HG03432 (cell line): ENCODE results near the gene DMXL1.

ENCODE experiments used
- ATAC-seq: cut with Tn5 transposase; IDR thresholded peaks from one replicate; pipeline ENCODE4 v1.9.1; 2021; ENCODE audit warnings: mild to moderate bottlenecking, moderate library complexity; ENCODE audit not compliant: unreplicated experiment

The DMXL1 gene

DNA sequence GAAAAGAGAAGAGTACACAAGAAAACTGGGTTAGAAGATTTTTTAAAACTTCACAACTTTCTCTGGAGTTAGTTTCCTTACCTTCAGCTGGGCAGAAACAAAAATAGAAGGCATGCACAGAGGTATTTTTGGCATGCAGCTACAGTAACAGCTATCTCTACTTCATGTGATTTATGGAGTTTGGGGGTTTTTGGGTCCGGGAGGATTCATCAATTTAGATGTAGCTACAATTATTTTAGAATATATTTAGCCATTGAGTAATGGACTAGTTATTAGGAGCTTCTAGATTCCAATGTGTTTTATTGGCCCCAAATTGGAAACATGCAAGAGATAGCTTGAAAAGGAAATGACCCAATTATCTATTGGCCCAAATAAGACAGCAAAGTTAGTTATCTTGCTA lies 193.3 kb downstream of the DMXL1 start:
- ATAC-seq, result no peak

DNA sequence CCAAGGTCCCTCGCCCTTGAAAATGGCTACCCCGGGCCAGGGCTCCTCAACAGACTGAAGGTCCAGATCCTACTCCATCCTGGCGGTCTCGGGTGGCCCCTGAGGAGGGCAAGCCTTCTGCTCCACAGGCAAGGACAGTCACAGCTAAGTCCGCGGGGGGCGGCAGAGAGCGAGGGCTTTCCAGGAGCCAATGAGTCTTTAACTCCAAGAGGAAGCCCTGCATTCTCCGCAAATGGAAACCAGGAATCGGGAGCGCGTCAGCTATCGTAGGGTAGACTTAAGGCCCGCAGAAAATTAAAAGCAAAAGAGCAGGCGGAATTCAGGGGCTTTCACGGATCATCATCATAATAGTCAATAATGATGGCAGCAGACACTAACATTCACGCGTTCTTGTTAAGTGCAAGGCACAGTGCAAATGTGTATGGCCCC lies 197.1 kb downstream of the DMXL1 start:
- peak; percentile 77 for ATAC-seq

- ATAC-seq, result peak; percentile 94
Observed at GRCh38 chr5:119268387-119269060, 197.6 kb downstream of the DMXL1 start.

DNA sequence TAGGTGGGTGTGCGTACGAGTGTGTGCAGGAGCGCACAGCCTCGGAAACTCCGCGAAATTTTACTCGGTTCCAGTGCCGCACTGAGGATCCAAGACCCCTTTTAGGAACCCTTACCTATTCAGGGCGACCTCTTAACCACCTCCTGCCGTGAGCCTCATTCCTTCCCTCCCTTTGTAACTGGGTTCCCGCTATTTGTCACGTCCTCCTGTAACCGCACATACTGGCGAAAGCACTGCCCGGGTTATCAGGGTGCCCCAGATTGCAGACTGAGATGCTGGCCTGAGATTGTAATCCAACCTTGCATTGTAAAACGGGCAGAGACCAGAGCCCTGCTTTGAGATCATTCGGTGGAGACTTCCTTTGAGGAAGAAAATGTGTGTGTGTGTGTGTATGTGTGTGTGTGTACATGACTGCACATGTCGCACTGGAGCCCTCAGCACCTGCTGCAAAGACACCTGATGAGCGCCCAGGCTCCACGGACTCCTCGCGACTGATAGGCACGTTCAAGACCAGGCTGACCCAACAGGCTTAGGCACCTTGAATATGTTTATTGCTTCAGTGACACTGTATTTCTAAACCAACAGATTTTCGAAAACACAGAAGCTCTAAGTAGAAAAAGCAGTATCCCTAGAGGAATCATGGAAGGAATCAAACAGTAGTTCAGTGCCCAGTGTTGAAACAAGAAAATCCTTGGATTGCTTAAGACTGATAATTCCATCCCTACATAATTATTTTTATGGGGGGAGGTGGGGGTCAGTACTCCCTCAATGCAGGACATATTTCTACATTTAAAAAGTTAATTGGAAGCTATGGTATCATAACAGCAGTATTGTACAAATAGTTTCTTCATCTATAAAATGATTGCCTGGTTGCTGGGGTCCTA lies 198.4 kb downstream of the DMXL1 start:
- peak; percentile 4 for ATAC-seq

GRCh38 chr5:119270121-119270565 lies 199.3 kb downstream of the DMXL1 start:
- ATAC-seq, result no peak

- ATAC-seq, result no peak
Observed at GRCh38 chr5:119270960-119271757, 200.3 kb downstream of the DMXL1 start.

- ATAC-seq, result no peak
Observed at GRCh38 chr5:119271758-119272730, 201.2 kb downstream of the DMXL1 start.

GRCh38 chr5:119273391-119273839 lies 202.5 kb downstream of the DMXL1 start:
- ATAC-seq, result no peak

DNA sequence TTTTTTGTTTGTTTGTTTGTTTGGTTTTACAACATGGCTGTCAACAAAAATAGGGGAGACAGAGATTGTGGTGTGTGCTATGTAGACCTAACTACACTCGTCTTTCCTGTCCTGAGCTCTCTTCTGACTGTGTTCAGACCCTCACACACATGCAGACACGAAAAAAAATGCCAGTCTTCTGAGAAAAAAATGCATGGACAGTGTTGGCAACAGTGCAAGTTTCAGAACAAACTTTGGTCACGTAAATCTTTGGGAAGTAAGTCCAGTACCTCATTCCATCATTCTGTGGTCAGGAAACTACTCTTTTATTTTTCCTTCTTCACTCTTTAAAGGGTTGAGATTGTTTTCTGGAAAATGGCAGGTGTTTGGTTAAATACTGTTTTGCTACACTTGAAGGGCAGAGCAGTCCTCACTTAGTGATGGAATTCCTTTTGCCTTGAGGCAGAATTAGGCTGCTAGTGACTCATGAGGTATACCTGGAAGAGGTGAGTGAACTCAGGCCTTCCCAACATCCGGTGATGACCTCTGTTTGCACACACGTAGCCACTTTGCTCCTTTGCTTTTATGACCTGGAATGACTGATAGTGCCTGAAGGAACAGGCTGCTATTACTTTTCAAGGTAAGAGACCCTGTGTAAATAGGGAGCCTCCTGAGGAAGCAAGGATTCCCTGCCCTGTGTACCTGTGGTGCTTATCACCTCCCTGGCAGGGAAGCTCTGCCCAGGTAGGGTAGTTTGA lies 203.3 kb downstream of the DMXL1 start:
- ATAC-seq, result peak; percentile 2

DNA sequence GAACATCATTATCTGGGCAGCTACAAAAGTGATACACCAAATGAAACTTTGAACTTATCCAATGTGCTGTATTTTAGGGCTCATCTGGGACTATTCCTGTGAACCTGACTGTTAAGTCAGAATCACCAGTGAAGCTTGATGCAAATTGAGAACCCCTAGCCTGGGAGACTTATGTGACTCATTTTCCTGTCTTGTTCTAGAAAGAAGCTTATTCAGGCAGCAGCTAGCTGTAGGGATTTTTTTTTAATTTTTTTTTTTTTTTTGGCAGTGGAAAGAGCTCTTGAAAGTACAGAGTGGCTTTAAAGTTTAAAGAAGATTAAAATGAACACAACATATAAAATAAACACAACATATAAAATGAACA lies 203.9 kb downstream of the DMXL1 start:
- peak; percentile 58 for ATAC-seq

GRCh38 chr5:119275146-119275545 lies 204.3 kb downstream of the DMXL1 start:
- peak; percentile 20 for ATAC-seq

DNA sequence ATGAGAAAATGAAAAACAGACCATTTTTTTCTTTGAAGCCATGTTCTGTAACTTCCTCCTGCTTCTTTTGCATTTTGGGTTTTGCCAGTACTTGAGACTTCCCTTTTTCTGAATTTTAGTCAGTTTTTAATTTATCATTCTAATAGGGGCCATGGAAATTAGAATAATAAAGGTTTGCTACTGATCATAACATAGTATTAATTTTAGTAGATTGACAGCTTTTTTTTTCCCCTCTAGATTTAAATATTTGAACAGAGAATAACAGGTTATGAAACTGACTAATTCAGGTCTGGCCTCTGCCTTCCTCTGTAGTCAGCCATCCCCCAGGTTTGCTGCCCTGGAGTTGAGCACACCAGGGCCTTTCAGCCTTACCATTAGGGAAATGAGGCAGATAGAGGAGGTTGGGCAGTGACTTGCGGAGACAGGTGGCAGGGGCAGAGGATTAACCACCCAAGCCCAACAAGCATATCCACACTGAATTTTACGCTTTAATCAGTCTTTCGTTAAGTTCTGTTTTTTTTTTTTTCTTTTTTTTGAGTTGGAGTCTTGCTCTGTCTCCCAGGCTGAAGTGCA lies 204.8 kb downstream of the DMXL1 start:
- peak; percentile 73 for ATAC-seq

- peak; percentile 19 for ATAC-seq
Observed at GRCh38 chr5:119276978-119277377, 206.1 kb downstream of the DMXL1 start.

GRCh38 chr5:119279093-119279492 lies 208.2 kb downstream of the DMXL1 start:
- ATAC-seq, result no peak

DNA sequence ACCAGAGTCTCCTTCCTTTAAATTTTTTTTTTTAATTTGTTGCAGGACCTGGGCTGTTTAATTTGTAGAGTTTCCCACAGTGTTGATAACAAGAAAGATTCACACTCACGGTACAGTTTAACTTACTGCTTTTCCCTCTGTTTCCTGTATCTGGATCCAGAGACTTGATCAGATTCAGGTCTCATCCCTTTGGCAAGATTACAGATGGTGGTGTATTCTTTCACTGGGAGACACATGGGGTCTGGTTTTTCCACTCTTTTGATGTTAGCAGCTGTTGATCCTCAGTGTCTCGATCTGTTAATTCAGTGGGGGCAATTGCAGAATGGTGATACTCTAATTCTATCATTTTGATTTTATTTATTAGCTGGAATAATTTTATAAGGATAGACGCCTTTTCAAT lies 209.5 kb downstream of the DMXL1 start:
- ATAC-seq, result no peak

DNA sequence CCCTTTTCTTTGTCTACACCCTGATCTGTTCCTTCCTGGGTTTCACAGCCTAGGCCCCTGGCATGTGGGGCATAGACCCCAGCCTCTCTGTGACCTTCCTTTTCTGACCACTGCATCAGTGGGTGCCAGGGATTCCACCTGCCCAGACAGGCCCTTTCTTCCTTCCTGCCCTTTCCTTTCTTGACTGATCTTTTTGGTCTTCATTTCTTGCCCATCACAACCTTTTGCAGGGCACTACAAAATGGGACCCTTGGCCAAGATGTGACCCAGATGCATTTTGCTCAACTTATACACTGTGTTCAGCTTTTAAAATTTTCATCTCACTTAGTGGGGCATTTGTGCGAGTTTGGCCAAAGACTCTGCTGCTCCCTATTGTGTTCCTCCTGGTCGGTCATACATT lies 211.7 kb downstream of the DMXL1 start:
- ATAC-seq, result no peak

DNA sequence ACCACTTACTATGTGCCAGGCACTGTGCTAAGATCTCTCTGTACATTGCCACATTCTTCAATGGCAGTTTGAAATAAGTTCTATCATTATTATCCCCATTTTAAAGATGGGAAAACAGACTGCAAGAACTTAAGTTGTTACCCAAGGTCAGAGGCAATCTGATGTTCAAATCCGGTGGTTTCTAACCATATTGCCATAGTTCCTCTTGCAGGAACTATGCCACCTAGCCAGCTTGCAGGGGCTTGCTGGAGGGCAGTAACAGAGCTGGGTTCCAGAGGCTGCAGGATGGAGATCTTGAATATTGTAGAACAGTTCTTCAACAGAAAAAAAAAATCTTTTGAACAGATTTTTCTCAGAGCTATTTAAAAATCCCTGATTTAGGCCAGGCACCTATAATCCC lies 213.1 kb downstream of the DMXL1 start:
- no peak for ATAC-seq

DNA sequence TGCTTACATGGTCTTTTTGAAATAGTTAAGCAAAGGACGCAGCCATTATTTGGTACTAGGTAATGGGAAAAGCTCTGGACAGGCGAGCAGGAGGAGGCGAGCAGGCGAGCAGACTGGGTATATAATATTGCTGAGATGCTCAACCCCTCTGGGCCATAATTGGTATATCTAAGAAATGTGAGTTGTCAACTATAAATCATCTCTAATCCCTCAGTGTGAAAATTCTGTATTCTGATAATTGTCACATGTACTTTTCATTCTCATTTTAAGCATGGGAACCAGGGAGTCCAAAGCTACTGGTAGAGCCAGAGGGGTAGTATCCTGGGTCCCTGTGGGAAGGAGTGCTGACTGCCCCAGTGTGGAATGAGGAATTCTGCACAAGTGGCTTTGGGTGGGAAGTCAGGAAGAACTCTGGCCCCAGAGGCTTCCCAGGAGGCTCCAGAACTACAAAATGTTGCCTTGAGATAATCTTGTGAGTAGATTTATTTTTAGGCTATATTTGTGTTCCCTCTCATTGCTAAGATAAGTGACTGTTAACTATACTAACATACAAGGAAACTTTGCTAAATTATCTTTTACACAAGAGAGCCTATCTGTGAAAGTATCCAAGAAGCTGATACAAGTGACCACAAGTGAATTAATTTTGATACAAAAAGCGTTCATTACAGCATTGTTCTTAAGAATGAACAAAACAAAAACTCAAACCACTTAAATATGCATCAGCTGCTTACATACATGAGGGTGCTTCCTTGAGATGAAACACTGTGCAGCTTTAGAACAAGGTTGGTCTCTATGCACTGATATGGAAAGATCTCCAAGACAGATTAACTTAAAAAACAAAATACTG lies 214.4 kb downstream of the DMXL1 start:
- ATAC-seq, result no peak
